K562 (cell line): ENCODE data around the gene RNF39. TPM values are rescaled to one million over a fixed set of nuclear protein-coding genes. Genes with fewer than 3 reads are reported as not detected.

ENCODE experiments used
- ARID2 ChIP-seq: fragments of 450-650 bp; IDR thresholded peaks from 2 replicates; pipeline ENCODE4 v1.6.1; 2017; ENCODE audit warnings: antibody characterized with exemption, mild to moderate bottlenecking
- CXXC5 ChIP-seq: fragments of 250-450 bp; sonication (Bioruptor Pico); IDR thresholded peaks from 2 replicates; pipeline ENCODE4 v1.8.0; 2022; ENCODE audit warnings: inconsistent platforms, mild to moderate bottlenecking, moderate library complexity
- DEAF1 ChIP-seq: fragments of 450-650 bp; formaldehyde crosslinking; IDR thresholded peaks from 2 replicates; pipeline ENCODE4 v1.4.0; 2020; ENCODE audit warnings: mild to moderate bottlenecking, moderate library complexity
- E2F6 ChIP-seq, 2 experiments: IDR thresholded peaks; 2 replicates each; pipeline ENCODE4 v1.6.1; 2011; ENCODE audit warnings: borderline replicate concordance in 1 of 2, control low read depth in 1 of 2, low read depth in 1 of 2, low read length in 1 of 2, mild to moderate bottlenecking in 1 of 2, mixed read lengths in 1 of 2, moderate library complexity in 1 of 2; ENCODE audit not compliant: insufficient read depth in 1 of 2, insufficient read length in 1 of 2, poor library complexity in 1 of 2, severe bottlenecking in 1 of 2; ENCODE audit errors: extremely low read depth in 1 of 2
- ELF4 ChIP-seq: fragments of 450-650 bp; formaldehyde crosslinking; IDR thresholded peaks from 2 replicates; pipeline ENCODE4 v1.4.0; 2022; ENCODE audit warnings: missing genetic modification characterization
- EZH2 ChIP-seq: IDR thresholded peaks from 2 replicates; pipeline ENCODE4 v1.6.1; 2012; ENCODE audit warnings: low read depth, mild to moderate bottlenecking, inconsistent platforms, low read length, borderline replicate concordance
- FOSL1 ChIP-seq: fragments of 200-800 bp; sonication (Bioruptor generic); conservative IDR thresholded peaks from 2 replicates; pipeline ENCODE4 v1.6.1; 2016; ENCODE audit warnings: missing genetic modification characterization, missing compliant biosample characterization
- HNRNPH1 ChIP-seq: fragments of 200-400 bp; formaldehyde crosslinking; optimal IDR thresholded peaks from 2 replicates; pipeline ENCODE3; 2017; ENCODE audit warnings: low read depth, mild to moderate bottlenecking, low read length, moderate library complexity
- PHB ChIP-seq: fragments of 250-450 bp; sonication (Bioruptor Pico); IDR thresholded peaks from 2 replicates; pipeline ENCODE4 v1.5.0; 2021
- SP1 ChIP-seq: sonication (generic); formaldehyde crosslinking; IDR thresholded peaks from 2 replicates; pipeline ENCODE4 v1.8.1; 2022; ENCODE audit warnings: mild to moderate bottlenecking, missing genetic modification reagents
- U2AF2 ChIP-seq: fragments of 200-400 bp; formaldehyde crosslinking; optimal IDR thresholded peaks from 2 replicates; pipeline ENCODE3; 2017; ENCODE audit warnings: low read depth, mild to moderate bottlenecking, low read length
- ZNF277 ChIP-seq: fragments of 250-450 bp; sonication (Bioruptor Pico); IDR thresholded peaks from 2 replicates; pipeline ENCODE4 v1.8.0; 2022; ENCODE audit warnings: inconsistent platforms, mild to moderate bottlenecking, moderate library complexity, borderline replicate concordance
- ZNF589 ChIP-seq: fragments of 200-800 bp; sonication (Bioruptor generic); IDR thresholded peaks from 2 replicates; pipeline ENCODE4 v1.6.1; 2016; ENCODE audit warnings: low read depth, missing genetic modification characterization, missing compliant biosample characterization
- ZNF592 ChIP-seq: fragments of 450-650 bp; IDR thresholded peaks from 2 replicates; pipeline ENCODE4 v1.6.1; 2017; ENCODE audit warnings: antibody characterized with exemption, mild to moderate bottlenecking
- ZNF644 ChIP-seq: fragments of 200-800 bp; sonication (Bioruptor generic); IDR thresholded peaks from 2 replicates; pipeline ENCODE4 v1.6.1; 2016; ENCODE audit warnings: low read depth, missing genetic modification characterization, missing compliant biosample characterization
- polyA plus RNA-seq, 8 experiments: library from polyadenylated mRNA; depleted of rRNA in 4 of 8; stranded (reverse) in 5 of 8; unstranded in 3 of 8; fragments of >200 nt; fragmentation: Nextera tagmentation in 2 of 8; fragmentation: Illumina TruSeq in 1 of 8; extraction: Ambion mirVana in 2 of 8; extraction: Trizol in 1 of 8; gene quantifications; 2 replicates each; pipeline versions ENCODE4 v1.2.1 to v1.2.3, GENCODE V29; 2011 to 2014; ENCODE audit warnings: inconsistent platforms in 1 of 8, missing spikeins in 1 of 8
- total RNA-seq, 7 experiments: library from RNA; depleted of rRNA in 6 of 7; stranded (reverse); fragments of >200 nt in 6 of 7; fragmentation: Illumina TruSeq in 2 of 7; extraction: Trizol in 2 of 7; gene quantifications; 2 replicates each; pipeline versions ENCODE4 v1.2.1 to v1.2.3, GENCODE V29; 2011 to 2021; ENCODE audit warnings: low replicate concordance in 1 of 7

The RNF39 gene
- total and polyA plus RNA-seq, 9 of the 15 experiments (the other 6 are each of a cell fraction or from before 2014, with no cell fraction given): not detected

GRCh38 chr6:30066577-30067459, 8.8 kb downstream of the RNF39 start, which contains the start of gene PPP1R11 (continued):
- TF ChIP-seq ZNF592 (0 out of 2 replicates have a peak, but pooled peaks have one; percentile 30), CXXC5 (CRISPR knock-in tag) (peak; percentile 94), E2F6 (IDR thresholded peaks at IDR 0.05; ENCODE audit: borderline replicate concordance in 1 of 2, extremely low read depth in 1 of 2, insufficient read depth in 1 of 2, insufficient read length in 1 of 2, low read depth in 1 of 2, low read length in 1 of 2, poor library complexity in 1 of 2, severe bottlenecking in 1 of 2) (peak; percentile 76 to 86), ZNF589 (CRISPR knock-in tag) (no peak), U2AF2 (no peak), HNRNPH1 (no peak), PHB (no peak), ZNF277 (CRISPR knock-in tag) (no peak), DEAF1 (no peak), ARID2 (no peak), FOSL1 (peak; percentile 91), ZNF644 (tag) (peak; percentile 26; the same call in 1 of the 2 replicates), ELF4 (CRISPR knock-in tag) (peak; percentile 88), SP1 (CRISPR knock-in tag) (peak; percentile 93), EZH2 (no peak)
